Measurements from ENCODE around the gene MSL3B.

Gene MSL3B

DNA sequence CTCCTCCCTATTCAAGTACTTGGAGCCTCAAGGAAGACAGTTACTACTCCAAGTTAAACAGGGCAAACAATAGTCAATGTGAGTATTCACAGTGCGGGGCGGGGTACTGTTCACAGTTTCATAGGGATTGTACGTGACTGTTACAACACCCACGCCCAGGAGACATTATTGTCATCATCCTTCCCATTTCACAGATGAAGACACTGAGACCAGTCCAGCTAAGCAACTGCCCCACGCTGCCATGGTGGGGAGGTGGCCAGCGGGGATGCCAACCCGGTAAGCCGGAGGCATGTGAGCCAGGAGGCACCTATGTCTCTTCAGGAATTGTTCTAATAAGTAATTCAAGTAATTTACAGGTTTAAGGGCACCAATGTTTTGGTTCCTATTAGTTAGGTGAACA, 14.8 kb downstream of the MSL3B start:
- TF ChIP-seq, protein P1, sequence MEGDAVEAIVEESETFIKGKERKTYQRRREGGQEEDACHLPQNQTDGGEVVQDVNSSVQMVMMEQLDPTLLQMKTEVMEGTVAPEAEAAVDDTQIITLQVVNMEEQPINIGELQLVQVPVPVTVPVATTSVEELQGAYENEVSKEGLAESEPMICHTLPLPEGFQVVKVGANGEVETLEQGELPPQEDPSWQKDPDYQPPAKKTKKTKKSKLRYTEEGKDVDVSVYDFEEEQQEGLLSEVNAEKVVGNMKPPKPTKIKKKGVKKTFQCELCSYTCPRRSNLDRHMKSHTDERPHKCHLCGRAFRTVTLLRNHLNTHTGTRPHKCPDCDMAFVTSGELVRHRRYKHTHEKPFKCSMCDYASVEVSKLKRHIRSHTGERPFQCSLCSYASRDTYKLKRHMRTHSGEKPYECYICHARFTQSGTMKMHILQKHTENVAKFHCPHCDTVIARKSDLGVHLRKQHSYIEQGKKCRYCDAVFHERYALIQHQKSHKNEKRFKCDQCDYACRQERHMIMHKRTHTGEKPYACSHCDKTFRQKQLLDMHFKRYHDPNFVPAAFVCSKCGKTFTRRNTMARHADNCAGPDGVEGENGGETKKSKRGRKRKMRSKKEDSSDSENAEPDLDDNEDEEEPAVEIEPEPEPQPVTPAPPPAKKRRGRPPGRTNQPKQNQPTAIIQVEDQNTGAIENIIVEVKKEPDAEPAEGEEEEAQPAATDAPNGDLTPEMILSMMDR (IDR thresholded peaks at IDR 0.05) = no peak
- no peaks in the 10 kb centered on the region for H3K36me3 Mint-ChIP-seq (ENCODE audit: unreplicated experiment)
- H3K9me3 Mint-ChIP-seq (ENCODE audit: unreplicated experiment) = no peaks in the 10 kb centered on the region
- no peaks in the 10 kb centered on the region for H3K27me3 Mint-ChIP-seq (ENCODE audit: unreplicated experiment)
- H3K27ac Mint-ChIP-seq (ENCODE audit: unreplicated experiment) = no peak overlapping the region
- H3K4me3 Mint-ChIP-seq (ENCODE audit: unreplicated experiment) = peak overlapping the region; percentile 100
- DNase-seq (ENCODE audit: extremely low spot score, unreplicated experiment) = peak; percentile 66
- peaks cover 32% of the 10 kb centered on the region for H3K4me1 Mint-ChIP-seq (ENCODE audit: unreplicated experiment)

DNA sequence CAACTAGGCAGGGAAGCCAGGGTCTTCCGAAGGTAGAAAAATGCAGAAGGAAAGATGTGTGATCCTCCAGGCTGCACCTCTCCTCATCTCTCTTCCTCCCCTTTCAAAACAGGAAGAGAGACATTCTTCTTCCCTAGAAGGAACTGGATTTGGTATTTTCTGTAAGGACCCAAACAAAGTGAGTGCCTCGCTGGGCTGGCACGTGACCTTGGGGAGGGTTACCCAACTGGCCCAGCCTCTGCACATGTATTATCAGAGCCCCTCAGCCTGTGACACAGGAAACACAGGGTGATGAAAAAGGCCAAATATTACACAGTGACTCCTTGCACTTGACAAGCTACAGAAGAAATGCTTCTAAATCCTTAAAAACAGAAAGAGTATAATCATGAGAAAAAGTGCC, 16.1 kb downstream of the MSL3B start:
- H3K36me3 Mint-ChIP-seq (ENCODE audit: unreplicated experiment) = no peaks in the 10 kb centered on the region
- no peaks in the 10 kb centered on the region for H3K9me3 Mint-ChIP-seq (ENCODE audit: unreplicated experiment)
- TF ChIP-seq, protein P1 (IDR thresholded peaks at IDR 0.05) = no peak
- peak overlapping the region; percentile 100 for H3K4me3 Mint-ChIP-seq (ENCODE audit: unreplicated experiment)
- peaks cover 32% of the 10 kb centered on the region for H3K4me1 Mint-ChIP-seq (ENCODE audit: unreplicated experiment)
- H3K27me3 Mint-ChIP-seq (ENCODE audit: unreplicated experiment) = no peaks in the 10 kb centered on the region
- H3K27ac Mint-ChIP-seq (ENCODE audit: unreplicated experiment) = peak overlapping the region; percentile 19
- peak; percentile 57 for DNase-seq (ENCODE audit: extremely low spot score, unreplicated experiment)

DNA sequence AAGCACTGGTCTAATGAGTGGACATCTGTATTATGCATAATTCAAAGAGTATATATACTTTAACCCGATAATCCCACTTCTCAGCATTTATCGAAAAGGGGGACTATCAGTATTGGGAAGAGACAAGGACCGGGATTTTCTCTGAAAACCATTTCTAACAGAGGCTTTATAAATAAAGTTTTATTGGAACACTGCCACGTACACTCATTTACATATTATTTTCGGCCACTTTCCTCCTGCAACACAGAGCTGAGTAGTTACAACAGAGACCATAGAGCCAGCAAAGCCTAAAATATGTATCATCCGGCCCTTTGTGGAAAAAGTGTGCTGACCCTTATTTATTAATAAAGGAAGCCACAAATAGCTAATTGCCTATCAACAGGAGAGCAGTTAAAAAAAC, 17.0 kb downstream of the MSL3B start:
- Mint-ChIP-seq H3K36me3 (ENCODE audit: unreplicated experiment) (peaks cover 3% of the 10 kb centered on the region), H3K4me3 (ENCODE audit: unreplicated experiment) (no peak overlapping the region), H3K27ac (ENCODE audit: unreplicated experiment) (no peak overlapping the region), H3K4me1 (ENCODE audit: unreplicated experiment) (peaks cover 33% of the 10 kb centered on the region), H3K27me3 (ENCODE audit: unreplicated experiment) (no peaks in the 10 kb centered on the region), H3K9me3 (ENCODE audit: unreplicated experiment) (no peaks in the 10 kb centered on the region)
- DNase-seq (ENCODE audit: extremely low spot score, unreplicated experiment) = no peak
- TF ChIP-seq, protein P1 (IDR thresholded peaks at IDR 0.05) = no peak

DNA sequence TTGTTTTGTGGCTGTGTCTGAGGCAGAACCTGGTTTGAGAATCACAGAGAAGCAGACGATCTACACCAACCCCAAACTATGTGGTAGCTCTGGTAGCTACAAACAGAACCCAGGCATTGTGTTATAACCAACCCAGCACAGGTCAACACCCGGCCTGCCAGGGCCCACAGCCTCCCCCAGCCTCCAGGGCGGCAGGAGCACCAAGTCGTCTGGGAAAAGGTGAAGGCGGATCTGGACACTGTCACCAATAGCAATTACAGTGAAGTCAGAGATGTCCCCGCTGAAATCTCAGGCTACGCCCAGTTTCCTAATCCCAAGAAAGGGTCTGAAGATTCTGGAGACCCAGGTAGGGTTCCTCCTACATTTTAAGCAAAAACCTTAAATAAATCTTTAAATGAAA, 17.4 kb downstream of the MSL3B start:
- peak; percentile 72 for DNase-seq (ENCODE audit: extremely low spot score, unreplicated experiment)
- H3K36me3 Mint-ChIP-seq (ENCODE audit: unreplicated experiment) = peaks cover 3% of the 10 kb centered on the region
- TF ChIP-seq, protein P1 (IDR thresholded peaks at IDR 0.05) = no peak
- no peak overlapping the region for H3K4me3 Mint-ChIP-seq (ENCODE audit: unreplicated experiment)
- peaks cover 34% of the 10 kb centered on the region for H3K4me1 Mint-ChIP-seq (ENCODE audit: unreplicated experiment)
- H3K27ac Mint-ChIP-seq (ENCODE audit: unreplicated experiment) = peak overlapping the region; percentile 19
- no peaks in the 10 kb centered on the region for H3K27me3 Mint-ChIP-seq (ENCODE audit: unreplicated experiment)
- no peaks in the 10 kb centered on the region for H3K9me3 Mint-ChIP-seq (ENCODE audit: unreplicated experiment)

DNA sequence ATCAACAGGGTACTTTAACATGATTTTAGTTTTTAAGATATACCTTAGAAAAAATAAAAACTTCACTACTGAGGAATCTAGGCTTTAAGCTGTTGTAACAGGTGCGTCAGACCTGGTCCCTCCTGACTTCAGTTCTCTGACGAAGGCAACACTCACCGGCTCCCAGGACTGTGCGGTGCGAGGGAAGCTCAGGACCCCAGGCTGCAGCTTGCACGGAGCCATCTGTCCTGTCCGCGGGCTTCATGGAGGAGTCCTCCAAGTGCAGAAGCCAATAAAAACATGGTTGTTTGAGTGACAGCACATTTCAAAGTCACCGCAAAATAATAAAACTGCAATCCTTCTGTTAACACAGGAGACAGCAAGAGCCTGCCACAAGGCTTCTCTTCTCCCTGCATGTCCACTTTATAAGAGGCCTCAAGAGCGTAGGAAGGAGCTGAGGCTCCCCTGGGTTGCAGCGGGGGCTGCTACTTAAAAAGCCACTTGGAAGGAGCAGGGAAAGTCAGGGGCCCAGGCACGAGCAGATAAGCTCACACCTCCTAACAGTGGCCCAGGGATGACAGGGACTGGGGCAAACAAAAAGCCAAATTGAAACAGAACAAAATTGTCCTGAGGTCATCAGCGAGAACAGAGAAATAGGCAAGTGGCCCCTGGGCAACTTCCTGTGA, 18.4 kb downstream of the MSL3B start:
- TF ChIP-seq, protein P1 (IDR thresholded peaks at IDR 0.05) = no peak
- peak; percentile 68 for DNase-seq (ENCODE audit: extremely low spot score, unreplicated experiment)
- Mint-ChIP-seq H3K27me3 (ENCODE audit: unreplicated experiment) (no peaks in the 10 kb centered on the region), H3K36me3 (ENCODE audit: unreplicated experiment) (peaks cover 3% of the 10 kb centered on the region), H3K4me3 (ENCODE audit: unreplicated experiment) (no peak overlapping the region), H3K27ac (ENCODE audit: unreplicated experiment) (no peak overlapping the region), H3K4me1 (ENCODE audit: unreplicated experiment) (peaks cover 34% of the 10 kb centered on the region), H3K9me3 (ENCODE audit: unreplicated experiment) (no peaks in the 10 kb centered on the region)

Data from osteocyte (in vitro differentiated cells).